ENCODE results near the gene CBLL1. TPM values are rescaled to one million over a fixed set of nuclear protein-coding genes. Genes with fewer than 3 reads are reported as not detected.
A peak's percentile ranks its signal among the peaks of the same experiment; 100 is the strongest.

CBLL1 gene
- total RNA-seq, 1 donor from 2014 or later, result 26.0 TPM

DNA sequence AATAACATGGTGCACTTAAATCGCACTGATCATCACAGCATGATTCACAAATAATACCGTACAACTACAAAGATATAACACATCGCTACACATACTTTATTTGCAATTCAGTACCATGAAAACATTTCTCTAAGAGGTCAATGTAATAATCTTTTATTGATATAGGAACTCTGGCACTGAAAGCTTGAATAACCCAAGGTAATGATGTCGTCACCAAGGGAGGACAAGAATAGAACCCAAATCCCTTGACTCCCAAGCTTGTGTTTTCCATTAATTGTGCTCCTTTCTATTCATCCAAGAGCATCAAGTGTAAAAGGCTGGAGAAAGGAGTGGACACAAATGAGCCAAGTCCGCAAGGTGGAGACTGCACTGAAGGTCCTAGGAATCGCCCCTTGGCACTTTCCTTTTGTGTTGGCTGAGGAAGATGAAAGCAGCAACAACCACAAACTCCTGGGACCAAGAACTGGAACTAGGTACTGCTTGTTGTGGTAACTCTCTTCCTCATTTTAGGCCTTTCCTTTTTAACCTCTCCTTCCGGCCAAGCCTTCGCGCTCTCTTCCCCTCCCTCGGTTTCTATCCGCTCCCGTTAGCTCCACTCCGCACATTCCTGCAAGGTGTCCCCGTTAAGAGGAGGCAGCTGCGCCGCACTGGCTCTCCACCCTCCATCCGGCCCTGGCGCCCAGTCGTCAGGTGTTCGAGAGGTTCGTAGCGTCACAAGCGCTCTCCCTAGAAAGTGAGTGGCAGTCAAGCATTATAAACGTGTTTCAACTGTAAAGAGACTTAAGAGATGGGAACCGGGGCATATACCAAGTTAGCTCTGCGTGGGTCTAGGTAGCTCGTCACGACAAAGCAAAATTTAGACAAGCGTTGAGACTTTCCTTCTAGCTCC, 1.0 kb upstream of the CBLL1 start:
- TF ChIP-seq CTCF (conservative IDR thresholded peaks at IDR 0.05; ENCODE audit: low read depth, low read length), result no peak
- DNase-seq (ENCODE audit: low read depth), result peak; percentile 48
- H3K4me3 ChIP-seq (ENCODE audit: low read depth, low read length), result peak overlapping the region; percentile 91

- peak overlapping the region; percentile 91 for H3K4me3 ChIP-seq (ENCODE audit: low read depth, low read length)
- TF ChIP-seq CTCF (conservative IDR thresholded peaks at IDR 0.05; ENCODE audit: low read depth, low read length), result no peak
- DNase-seq (ENCODE audit: low read depth), result no peak
These were observed 406 bp downstream of the CBLL1 start for GRCh38 chr7:107744345-107744750.

DNA sequence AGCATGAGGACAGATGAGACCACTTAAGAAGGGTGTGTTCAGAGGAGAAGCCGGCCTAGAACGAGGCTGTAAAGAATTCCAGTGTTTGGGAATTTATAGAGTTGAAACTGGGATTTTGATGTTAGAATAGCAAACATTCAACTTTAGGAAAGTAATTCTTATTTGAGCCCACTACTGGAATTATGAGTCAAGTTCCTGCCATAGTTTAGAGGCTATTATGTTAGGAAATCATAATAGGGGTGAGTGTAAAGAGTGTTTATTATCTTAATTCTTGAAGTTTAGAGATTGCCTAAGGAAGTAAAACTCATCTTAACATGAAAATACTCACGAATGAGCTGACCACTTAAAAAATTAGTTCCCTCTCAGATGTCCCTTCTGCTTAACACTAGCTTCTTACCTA, 2.1 kb downstream of the CBLL1 start:
- no peak for DNase-seq (ENCODE audit: low read depth)
- no peak for TF ChIP-seq CTCF (conservative IDR thresholded peaks at IDR 0.05; ENCODE audit: low read depth, low read length)
- no peak overlapping the region for H3K4me3 ChIP-seq (ENCODE audit: low read depth, low read length)

DNA sequence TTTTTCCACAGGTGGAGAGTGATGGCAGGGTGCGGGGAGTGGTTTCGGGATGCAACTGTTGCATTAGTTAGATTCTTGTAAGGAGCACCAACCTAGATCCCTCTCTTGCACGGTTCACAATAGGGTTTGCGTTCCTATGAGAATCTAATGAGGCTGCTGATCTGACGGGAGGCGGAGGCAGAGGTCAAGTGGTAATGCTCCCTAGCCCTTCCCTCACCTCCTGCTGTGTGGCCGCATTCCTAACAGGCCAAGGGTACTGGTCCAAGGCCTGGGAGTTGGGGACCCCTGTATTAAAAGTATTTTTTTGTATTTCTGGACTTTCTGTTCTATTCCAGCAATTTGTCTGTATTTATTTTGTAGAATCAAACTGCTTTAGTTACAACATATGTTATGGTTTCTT, 7.2 kb downstream of the CBLL1 start:
- H3K4me3 ChIP-seq (ENCODE audit: low read depth, low read length), result no peak overlapping the region
- TF ChIP-seq CTCF (conservative IDR thresholded peaks at IDR 0.05; ENCODE audit: low read depth, low read length), result no peak
- no peak for DNase-seq (ENCODE audit: low read depth)

GRCh38 chr7:107754642-107755041, 10.7 kb downstream of the CBLL1 start:
- peak; percentile 42 for TF ChIP-seq CTCF (conservative IDR thresholded peaks at IDR 0.05; ENCODE audit: low read depth, low read length)
- no peak for DNase-seq (ENCODE audit: low read depth)
- no peak overlapping the region for H3K4me3 ChIP-seq (ENCODE audit: low read depth, low read length)

DNA sequence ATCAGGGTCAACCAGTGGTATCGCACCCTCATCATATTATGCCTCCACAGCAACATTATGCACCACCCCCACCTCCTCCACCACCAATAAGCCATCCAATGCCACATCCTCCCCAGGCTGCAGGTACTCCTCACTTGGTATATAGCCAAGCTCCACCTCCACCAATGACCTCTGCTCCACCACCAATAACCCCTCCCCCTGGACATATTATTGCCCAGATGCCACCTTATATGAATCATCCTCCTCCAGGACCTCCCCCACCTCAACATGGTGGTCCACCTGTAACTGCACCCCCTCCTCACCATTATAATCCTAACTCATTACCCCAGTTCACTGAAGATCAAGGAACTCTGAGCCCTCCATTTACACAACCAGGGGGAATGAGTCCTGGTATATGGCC, 14.7 kb downstream of the CBLL1 start:
- TF ChIP-seq CTCF (conservative IDR thresholded peaks at IDR 0.05; ENCODE audit: low read depth, low read length), result no peak
- H3K4me3 ChIP-seq (ENCODE audit: low read depth, low read length), result no peak overlapping the region
- DNase-seq (ENCODE audit: low read depth), result no peak

GRCh38 chr7:107767391-107767790, 23.4 kb downstream of the CBLL1 start:
- no peak overlapping the region for H3K4me3 ChIP-seq (ENCODE audit: low read depth, low read length)
- no peak for TF ChIP-seq CTCF (conservative IDR thresholded peaks at IDR 0.05; ENCODE audit: low read depth, low read length)
- no peak for DNase-seq (ENCODE audit: low read depth)
